HG03025 (cell line): ENCODE results near the gene RNF13.
"Not testable (repeated sequence)": the region's sequence is repeated elsewhere in the genome, so short reads cannot be mapped to it uniquely, and the experiment has no call there.

ENCODE experiments used
- ATAC-seq: cut with Tn5 transposase; IDR thresholded peaks from one replicate; pipeline ENCODE4 v1.9.1; 2021; ENCODE audit warnings: mild to moderate bottlenecking, moderate library complexity; ENCODE audit not compliant: unreplicated experiment, low FRiP score

RNF13 gene

DNA sequence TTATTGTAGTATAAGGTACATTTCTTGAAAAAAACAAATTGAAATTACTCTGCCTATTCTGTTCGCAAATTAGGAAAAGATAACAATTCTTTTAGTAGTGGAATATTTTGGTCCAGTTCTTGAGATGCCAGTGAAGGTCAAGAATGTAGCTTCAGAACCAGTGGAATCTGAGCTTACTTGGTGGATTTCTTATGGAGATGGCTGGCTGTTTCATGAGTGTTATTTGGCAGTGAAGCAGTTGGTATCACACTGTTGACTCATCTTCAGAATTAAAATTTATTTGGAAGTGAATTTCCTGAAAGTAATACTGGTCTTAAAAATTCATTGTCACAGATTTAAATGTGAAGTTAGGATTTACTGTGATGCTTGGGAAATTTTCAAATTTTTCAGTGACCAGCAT, 19.1 kb downstream of the RNF13 start:
- ATAC-seq, result no peak

DNA sequence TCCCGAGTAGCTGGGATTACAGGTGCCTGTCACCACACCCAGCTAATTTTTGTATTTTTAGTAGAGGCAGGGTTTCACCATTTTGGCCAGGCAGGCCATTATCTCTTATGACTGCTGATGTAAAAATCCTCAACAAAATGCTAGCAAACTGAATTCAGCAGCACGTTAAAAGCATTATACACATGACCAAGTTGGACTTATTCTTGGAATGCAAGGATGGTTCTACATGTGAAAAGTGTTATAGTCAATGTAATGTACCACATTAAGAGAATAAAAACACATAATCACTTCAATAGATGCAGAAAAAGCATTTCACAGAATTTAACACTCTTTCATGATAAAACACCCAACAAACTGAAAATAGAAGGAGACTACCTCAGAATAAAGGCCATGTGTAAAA, 20.2 kb downstream of the RNF13 start:
- no peak for ATAC-seq

DNA sequence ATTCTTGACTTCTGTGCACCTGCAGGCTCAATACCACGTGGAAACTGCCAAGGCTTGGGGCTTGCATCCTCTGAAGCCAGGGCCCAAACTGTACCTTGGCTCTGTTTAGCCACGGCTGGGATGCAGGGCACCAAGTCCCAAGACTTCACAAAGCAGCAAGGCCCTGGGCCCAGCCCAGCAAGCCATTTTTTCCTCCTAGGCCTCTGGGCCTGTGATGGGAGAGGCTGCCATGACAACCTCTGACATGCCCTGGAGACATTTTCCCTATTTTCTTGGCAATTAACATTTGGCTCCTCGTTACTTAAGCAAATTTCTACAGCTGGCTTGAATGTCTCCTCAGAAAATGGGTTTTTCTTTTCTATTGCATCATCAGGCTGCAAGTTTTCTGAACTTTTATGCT, 25.5 kb downstream of the RNF13 start:
- not testable (repeated sequence) for ATAC-seq

DNA sequence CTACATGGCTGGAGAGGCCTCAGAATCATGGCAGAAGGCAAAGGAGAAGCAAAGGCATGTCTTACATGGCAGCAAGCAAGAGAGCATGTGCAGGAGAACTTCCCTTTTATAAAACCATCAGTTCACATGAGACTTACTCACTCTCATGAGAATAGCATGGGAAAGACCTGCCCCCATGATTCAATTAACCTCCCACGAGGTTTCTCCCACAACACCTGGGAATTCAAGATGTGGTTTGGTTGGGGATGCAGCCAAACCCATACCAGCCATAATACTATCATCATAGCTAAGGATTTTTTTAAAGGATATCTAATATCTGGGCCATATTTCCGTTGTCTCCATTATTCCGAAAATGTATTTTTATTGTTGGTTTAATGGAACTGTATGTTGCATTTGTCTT, 26.5 kb downstream of the RNF13 start:
- not testable (repeated sequence) for ATAC-seq

DNA sequence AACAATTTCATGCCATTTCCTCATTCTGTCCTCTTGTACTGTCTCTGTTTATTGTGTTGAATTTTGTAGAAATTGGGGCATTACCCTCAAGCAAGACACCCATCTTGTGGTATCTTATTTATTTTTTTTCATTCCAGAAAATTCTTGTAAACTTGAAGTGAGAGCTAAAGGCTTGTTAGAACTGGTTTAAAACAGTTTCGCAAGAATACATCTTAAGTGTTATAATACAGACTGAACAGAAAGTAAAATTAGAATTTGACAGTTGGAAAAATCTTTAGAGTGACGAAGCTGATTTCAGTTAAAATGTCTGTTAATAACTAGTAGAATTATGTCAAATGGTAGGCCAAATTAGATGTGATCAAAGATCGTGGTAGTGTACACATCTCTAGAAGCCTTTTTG, 26.9 kb downstream of the RNF13 start:
- ATAC-seq, result no peak

DNA sequence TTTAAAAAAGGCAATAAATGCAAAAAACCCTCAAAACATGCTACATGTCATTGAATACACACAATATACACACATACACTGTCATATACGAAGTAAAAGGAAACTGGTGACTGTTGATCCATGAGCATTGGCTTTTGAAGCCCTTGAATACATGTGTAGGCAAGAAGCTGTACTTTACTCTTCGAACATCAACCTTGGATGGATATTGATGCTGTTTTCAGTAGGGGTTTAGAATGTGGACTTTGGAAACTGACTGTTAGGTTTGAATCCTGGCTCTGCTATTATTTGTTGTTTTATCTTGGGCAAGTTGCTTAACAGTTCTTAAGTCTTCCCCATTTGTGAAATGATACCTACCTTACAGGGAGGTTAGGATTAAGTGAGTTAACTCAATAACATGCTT, 30.5 kb downstream of the RNF13 start:
- ATAC-seq, result no peak

DNA sequence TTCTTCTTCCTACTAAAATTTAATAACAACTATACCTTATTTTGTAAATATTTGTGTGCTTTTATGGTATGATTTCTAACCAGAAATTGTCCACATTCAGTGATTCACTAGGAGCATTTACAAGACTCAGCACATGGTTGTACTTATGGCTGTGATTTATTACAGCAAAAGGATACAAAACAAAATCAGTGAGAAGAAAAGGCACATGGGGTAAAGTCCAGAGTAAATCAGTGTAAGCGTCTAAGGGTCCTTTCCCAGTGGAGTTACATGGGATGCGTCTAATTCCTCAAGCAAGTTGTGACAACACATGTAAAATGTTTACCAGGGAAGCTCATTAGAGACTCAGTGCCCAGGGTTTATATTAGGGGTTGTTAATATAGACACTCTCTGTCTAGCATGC, 31.1 kb downstream of the RNF13 start:
- no peak for ATAC-seq

DNA sequence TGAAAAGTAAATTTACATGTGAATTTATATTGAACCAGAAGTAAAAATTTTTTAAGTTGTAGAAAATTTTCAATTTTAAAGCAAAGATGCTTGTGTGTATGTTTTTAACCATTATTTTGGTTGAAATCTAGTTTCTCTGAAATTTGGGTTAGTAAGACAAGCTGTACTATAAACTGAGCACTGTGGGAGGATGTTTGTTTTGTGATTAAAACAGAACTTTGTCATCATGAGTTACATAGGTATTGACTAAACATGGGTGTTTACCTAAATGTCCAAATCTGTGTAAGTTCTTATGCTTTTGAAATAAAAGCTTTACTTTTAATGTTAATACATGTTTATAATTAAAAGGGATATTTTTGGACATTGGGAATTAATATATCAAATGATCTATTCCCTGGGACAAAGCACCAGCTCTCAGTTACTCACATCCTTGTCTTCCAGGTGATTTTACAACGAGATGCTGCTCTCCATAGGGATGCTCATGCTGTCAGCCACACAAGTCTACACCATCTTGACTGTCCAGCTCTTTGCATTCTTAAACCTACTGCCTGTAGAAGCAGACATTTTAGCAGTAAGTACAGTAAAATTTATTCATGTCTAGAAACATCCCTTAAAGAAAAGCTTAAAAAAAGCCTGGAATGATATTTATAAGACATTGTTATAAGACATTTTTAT, 32.7 kb downstream of the RNF13 start:
- ATAC-seq, result no peak

DNA sequence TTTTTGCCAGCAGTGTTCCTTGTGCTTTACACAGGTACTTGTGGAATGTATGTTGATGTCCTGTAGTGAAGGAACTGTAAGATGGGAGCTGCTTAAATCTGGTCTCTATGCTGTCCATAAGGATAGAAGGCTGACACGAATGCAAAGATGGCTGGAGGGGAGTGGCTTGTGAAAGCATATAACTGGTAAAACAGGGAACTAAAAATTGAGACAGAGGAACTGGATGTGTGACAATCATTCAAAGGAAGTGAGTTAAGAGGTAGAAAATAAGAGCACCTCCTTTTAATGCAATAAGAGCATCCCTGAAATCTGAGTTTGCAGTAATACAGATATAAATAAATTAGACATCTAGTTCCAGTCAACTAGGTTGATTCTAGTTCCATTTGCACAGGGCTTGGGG, 35.2 kb downstream of the RNF13 start:
- no peak for ATAC-seq

DNA sequence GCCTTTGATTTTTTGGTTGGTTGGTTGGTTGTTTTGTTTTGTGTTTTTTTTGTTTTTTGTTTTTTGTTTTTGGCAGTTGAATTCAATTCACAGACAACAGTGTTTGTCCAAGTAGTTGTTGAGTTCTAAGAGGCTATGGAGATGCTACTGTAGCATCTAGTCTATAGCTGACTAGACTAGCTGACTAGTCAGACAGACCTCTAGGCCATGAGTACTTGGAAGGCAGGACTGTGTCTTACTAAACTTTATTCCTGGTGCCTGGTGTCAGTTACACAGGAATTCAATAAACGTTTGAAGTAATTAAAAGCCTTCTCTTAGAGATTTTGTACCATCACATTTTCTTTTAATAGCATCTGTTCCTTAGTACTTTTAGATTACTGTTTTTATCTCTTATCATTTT, 35.7 kb downstream of the RNF13 start:
- ATAC-seq, result no peak

DNA sequence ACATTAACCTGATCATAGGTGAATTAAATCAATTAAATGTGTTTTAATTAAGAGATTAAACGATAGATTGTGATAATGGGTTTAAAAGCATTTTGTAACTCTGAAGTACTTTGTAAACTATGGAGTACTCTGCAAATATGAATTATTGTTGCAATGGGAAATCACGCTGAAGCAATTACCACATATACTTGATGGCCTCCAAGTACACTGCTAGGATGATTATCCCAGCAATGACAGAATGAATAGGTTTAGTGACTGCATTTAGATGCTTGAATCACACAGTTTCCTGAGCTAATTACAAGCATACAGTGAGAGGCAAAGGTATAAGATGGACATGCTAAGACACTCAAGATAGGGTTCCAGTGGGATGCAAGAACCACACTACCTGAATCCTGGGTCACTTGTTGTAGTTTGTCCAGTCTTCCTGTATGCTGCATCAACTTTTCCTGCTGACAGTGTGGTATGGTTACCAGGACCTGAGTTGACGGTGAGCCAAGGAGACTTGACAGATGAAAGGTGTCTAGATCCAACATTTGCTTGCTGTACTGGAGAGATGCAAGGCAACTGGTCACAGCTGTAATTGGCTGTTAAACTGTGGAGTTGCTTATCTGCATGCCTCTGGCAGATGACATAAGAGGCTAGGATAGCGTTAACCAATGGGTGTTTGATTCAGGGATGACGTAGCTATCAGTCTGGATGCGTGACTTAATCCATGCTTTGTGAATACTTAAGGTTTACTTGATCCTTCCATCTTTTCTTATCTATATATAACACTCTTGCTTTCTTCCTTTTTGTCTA, 38.0 kb downstream of the RNF13 start:
- ATAC-seq, result no peak

DNA sequence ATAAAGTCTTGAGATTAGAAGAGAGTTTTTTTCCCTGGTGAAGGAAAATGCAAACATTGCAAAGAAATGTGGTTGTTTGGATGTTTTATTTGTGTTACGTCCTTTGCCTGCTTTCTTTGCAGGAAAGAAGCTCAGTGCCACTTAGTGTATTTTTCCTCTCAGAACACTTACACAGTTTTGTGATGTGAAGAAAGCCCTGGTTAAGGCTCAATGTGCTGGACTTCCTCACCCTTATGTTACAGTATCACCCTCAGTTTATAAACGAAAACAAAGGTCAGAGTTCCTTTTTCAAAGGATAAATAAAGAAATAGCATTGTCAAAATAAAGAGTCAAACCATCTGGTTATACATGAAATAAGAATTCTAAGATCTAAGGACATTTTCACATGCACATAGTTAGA, 45.9 kb downstream of the RNF13 start:
- ATAC-seq, result no peak

DNA sequence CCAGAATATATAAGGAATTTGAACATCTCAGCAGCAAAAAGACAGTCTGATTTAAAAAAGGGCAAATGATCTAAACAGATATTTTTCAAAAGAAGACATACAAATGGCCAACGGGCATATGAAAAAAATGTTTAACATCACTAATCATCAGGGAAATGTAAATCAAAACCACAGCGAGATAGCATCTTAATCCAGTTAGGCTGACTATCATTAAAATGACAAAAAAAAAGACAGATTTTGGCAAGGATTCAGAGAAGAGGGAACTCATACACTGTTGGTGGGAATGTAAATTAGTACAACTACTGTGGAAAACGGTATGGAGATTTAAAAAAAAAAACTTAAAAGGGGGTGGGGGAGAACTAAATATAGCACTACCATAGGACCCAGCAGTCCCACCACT, 47.9 kb downstream of the RNF13 start:
- ATAC-seq, result no peak

DNA sequence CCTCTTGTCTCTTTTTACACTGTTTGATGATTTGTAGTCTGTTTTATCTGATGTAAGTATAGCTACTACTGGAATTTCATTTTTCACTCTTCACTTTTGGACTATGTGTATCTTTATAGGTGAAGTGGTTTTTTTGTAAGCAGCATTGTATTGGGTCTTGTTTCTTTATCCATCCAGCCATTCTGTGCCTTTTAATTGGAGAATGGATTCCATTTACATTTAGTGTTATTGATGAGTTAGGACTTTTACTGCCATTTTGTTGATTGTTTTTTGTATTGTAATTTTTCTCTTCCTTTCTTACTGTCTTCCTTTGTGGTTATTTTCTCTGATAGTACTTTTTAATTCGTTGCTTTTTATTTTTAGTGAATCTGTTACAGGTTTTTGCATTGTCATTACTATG, 54.5 kb downstream of the RNF13 start:
- ATAC-seq, result no peak

DNA sequence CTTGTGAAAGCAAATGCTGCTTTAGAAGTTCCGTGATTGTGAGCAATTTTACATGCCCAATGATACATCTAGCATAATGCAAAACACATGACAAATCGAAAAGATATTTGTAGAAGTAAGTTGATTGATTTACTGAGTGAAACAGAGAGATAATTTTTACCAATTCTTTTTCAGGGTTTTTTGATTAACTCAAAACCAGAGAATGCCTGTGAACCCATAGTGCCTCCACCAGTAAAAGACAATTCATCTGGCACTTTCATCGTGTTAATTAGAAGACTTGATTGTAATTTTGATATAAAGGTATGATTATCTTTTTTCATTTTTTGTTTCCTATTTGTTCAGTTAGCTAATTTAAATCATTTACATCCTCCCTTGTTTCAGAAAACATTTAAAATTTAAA, 58.8 kb downstream of the RNF13 start:
- ATAC-seq, result no peak

DNA sequence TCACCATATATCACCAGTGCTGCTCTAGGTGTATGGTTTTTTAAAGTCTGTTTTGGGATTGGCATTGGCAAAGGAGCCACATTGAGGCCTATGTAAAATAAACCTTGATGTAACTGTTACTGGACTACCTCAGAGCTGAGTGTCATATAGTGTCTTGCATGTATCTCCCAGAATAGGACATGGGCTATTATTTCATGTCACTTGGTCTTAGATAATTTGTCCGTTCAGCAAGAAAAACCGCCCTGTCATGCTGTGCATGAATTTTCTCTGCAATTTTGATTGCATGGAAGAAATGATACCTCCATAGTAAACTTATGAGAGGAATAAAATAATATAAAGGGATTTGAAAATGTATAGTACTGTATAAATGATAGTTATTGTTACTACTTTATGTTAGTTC, 59.6 kb downstream of the RNF13 start:
- no peak for ATAC-seq

DNA sequence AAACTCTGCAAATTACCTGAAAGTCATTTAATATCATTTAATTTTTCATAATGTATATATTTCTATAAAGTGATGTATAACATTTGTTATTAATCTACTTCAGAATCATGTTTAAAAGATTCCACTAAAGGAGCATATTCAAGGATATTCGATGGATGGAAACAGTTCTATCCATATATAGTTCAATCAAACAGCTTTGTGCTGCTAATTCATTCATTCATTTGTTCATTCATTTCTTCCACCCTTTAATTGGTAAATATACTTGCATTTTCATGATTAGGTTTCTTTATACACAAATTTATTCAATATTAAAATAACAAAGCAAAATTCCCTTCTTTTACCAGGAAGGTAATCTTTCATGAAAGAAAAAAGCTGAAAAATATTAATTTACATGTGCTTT, 64.7 kb downstream of the RNF13 start:
- ATAC-seq, result no peak

DNA sequence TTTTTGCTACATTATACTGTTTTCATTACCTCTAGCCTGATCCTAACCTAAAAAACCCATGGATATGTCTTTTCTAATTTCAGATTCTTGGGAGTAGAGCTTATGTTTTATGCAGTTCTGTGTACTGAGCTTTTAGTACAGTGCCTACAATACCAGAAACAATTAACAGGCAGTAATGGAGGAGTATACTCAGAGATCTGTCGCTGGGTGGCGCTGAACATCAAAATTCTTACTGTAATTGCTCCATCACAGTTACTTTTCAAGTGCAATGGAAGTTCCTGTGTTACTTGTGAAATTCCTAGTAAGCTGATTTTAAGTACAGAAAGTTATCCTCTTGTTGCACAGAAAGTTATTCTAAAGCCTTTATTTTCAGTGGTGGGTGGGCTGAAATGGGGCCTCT, 66.9 kb downstream of the RNF13 start:
- no peak for ATAC-seq

DNA sequence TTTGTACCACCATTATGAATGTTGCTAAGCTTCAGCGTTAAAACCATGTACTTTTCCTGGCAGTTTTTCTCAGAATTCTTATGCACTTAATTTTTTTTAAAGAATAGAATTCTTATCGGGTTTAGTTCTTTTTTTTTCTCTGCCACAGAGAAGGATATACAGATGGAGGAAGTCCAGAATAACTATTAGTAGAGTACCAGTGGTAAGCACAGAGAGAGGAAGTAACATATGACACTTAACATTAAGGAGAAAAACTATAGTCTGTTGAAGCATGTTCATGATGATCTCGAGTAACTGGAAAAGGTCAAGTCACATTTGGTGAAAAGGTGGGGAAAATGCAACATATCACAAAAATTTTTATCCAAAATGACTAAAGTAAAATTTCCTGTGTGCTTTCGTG, 68.9 kb downstream of the RNF13 start:
- ATAC-seq, result no peak

DNA sequence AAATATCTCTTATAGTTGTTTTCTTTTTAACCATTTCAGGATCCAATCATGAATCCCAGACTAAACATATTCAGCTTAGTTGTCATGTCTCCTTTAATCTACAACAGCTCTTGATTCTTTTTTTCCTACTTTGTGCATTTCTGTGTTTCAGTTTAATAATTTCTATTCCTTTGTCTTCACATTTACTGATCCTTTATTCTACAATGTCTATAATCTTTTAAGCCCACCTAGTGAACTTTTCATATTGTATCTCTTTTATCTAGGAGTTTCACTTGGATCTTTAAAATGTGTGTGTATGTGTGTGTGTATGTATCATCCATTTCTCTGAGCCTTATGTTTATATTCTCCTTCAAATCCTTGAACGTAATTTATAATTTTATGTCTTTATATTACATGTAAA, 70.1 kb downstream of the RNF13 start:
- no peak for ATAC-seq

DNA sequence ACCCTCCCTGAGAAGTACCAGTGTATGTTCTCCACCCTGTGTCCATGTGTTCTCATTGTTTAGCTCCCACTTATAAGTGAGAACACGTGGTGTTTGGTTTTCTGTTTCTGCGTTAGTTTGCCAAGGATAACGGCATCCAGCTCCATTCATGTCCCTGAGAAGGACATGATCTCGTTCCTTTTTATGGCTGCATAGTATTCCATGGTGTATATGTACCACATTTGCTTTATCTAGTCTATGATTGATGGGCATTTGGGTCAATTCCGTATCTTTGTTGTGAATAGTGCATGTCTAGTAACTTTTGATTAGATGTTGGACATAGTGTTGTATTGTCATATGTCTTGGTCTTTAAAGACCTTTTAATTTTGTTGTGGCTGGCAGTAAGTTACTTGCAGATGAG, 70.8 kb downstream of the RNF13 start:
- not testable (repeated sequence) for ATAC-seq

DNA sequence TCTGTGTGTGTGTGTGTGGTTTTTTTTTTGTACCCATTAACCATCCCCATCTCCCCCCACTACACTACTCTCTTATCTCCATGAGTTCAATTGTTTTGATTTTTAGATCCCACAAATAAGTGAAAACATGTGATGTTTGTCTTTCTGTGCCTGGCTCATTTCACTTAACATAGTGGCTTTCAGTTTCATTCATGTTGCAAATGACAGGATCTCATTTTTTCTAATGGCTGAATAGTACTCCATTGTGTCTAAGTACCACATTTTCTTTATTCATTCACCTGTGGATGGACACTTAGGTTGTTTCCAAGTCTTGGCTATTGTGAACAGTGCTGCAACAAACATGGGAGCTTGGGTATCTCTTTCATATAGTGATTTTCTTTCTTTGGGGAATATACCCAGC, 71.8 kb downstream of the RNF13 start:
- ATAC-seq, result not testable (repeated sequence)
